ENCODE measurements around the gene ACAP2.

Gene ACAP2

DNA sequence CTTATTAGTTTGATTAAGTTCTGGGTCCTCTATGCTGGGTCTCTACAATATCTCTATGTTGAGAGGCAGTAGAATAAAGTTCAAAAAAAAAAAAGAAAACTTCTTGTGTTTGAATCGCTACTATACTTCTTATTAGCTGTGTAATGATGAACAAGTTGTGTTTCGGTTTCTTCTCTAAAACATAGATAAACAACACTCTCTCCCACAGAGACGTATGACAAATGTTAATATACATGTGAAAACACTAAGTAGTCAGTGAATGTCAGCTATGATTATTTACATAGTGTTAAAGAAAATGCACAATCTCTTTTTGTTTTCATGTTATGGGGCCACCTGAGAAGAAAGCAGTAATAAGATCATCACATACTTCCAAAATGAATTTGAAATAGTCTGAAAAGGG lies 45.3 kb downstream of the ACAP2 start:
- TF ChIP-seq, protein P1, sequence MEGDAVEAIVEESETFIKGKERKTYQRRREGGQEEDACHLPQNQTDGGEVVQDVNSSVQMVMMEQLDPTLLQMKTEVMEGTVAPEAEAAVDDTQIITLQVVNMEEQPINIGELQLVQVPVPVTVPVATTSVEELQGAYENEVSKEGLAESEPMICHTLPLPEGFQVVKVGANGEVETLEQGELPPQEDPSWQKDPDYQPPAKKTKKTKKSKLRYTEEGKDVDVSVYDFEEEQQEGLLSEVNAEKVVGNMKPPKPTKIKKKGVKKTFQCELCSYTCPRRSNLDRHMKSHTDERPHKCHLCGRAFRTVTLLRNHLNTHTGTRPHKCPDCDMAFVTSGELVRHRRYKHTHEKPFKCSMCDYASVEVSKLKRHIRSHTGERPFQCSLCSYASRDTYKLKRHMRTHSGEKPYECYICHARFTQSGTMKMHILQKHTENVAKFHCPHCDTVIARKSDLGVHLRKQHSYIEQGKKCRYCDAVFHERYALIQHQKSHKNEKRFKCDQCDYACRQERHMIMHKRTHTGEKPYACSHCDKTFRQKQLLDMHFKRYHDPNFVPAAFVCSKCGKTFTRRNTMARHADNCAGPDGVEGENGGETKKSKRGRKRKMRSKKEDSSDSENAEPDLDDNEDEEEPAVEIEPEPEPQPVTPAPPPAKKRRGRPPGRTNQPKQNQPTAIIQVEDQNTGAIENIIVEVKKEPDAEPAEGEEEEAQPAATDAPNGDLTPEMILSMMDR (IDR thresholded peaks at IDR 0.05; ENCODE audit: low read depth, low read length) = no peak
- Histone ChIP-seq H3K27ac (no peak overlapping the region), H3K4me3 (ENCODE audit: low read depth, low read length) (no peak overlapping the region), H3K9me3 (ENCODE audit: severe bottlenecking) (no peaks in the 10 kb centered on the region), H3K36me3 (no peaks in the 10 kb centered on the region), H3K27me3 (ENCODE audit: insufficient read depth, low read depth, severe bottlenecking) (no peaks in the 10 kb centered on the region)
- no peak for DNase-seq

- H3K36me3 ChIP-seq = no peaks in the 10 kb centered on the region
- TF ChIP-seq, protein P1 (IDR thresholded peaks at IDR 0.05; ENCODE audit: low read depth, low read length) = no peak
- H3K9me3 ChIP-seq (ENCODE audit: severe bottlenecking) = no peaks in the 10 kb centered on the region
- no peak for DNase-seq
- no peak overlapping the region for H3K27ac ChIP-seq
- no peak overlapping the region for H3K4me3 ChIP-seq (ENCODE audit: low read depth, low read length)
- no peaks in the 10 kb centered on the region for H3K27me3 ChIP-seq (ENCODE audit: insufficient read depth, low read depth, severe bottlenecking)
Observed at GRCh38 chr3:195395208-195395816, 47.5 kb downstream of the ACAP2 start.

DNA sequence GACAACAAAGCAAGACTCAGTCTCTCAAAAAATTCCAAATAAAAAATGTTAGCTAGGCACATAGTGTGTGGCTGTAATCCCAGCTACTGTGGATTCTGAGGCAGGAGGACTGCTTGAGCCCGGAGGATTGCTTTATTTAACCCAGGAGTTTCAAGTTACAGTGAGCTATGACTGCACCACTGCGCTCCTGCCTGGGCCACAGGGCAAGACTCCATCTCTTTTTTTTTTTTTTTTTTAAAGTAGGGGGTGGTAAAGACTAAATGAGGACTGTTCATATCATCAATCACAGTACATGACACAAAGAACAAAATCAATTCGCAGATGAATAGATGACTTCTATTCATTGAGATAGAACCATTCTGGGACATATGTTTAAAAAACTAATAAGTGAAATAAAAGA lies 48.1 kb downstream of the ACAP2 start:
- DNase-seq = no peak
- H3K27ac ChIP-seq = no peak overlapping the region
- H3K4me3 ChIP-seq (ENCODE audit: low read depth, low read length) = no peak overlapping the region
- no peaks in the 10 kb centered on the region for H3K36me3 ChIP-seq
- no peaks in the 10 kb centered on the region for H3K27me3 ChIP-seq (ENCODE audit: insufficient read depth, low read depth, severe bottlenecking)
- no peaks in the 10 kb centered on the region for H3K9me3 ChIP-seq (ENCODE audit: severe bottlenecking)
- TF ChIP-seq, protein P1 (IDR thresholded peaks at IDR 0.05; ENCODE audit: low read depth, low read length) = no peak

GRCh38 chr3:195394024-195394423 lies 48.8 kb downstream of the ACAP2 start:
- Histone ChIP-seq H3K36me3 (no peaks in the 10 kb centered on the region), H3K27ac (no peak overlapping the region), H3K27me3 (ENCODE audit: insufficient read depth, low read depth, severe bottlenecking) (no peaks in the 10 kb centered on the region), H3K9me3 (ENCODE audit: severe bottlenecking) (no peaks in the 10 kb centered on the region), H3K4me3 (ENCODE audit: low read depth, low read length) (no peak overlapping the region)
- DNase-seq = no peak
- TF ChIP-seq, protein P1 (IDR thresholded peaks at IDR 0.05; ENCODE audit: low read depth, low read length) = no peak

GRCh38 chr3:195388380-195388779 lies 54.4 kb downstream of the ACAP2 start:
- Histone ChIP-seq H3K36me3 (no peaks in the 10 kb centered on the region), H3K27me3 (ENCODE audit: insufficient read depth, low read depth, severe bottlenecking) (no peaks in the 10 kb centered on the region)
- DNase-seq = no peak

More at GRCh38 chr3:195388380-195388779, 54.4 kb downstream of the ACAP2 start:
- Histone ChIP-seq H3K27ac (no peak overlapping the region), H3K9me3 (ENCODE audit: severe bottlenecking) (no peaks in the 10 kb centered on the region), H3K4me3 (ENCODE audit: low read depth, low read length) (no peak overlapping the region)
- TF ChIP-seq, protein P1 (IDR thresholded peaks at IDR 0.05; ENCODE audit: low read depth, low read length) = no peak
